HepG2 (cell line): ENCODE data around the gene SRSF11. TPM values are rescaled to one million over a fixed set of nuclear protein-coding genes. Genes with fewer than 3 reads are reported as not detected.

Experiments
- ATAC-seq: fragments of 200-7000 bp; cut with Tn5 transposase; 3 replicates; pipeline ENCODE4 v1.9.1; 2020; ENCODE audit warnings: mild to moderate bottlenecking, moderate library complexity
- Bru-seq: library from RNA; stranded (reverse); fragments of 400-500 nt; gene quantifications from one replicate; lab custom pipeline; 2021; lab: Mats Ljungman, UMichigan
- BruChase-seq, 2 experiments: library from RNA; stranded (reverse); fragments of 400-500 nt; gene quantifications; one replicate each; lab custom pipeline; 2021; lab: Mats Ljungman, UMichigan
- BruUV-seq: library from RNA; stranded (reverse); fragments of 400-500 nt; replicated peaks from 2 replicates; lab custom pipeline; 2021; lab: Mats Ljungman, UMichigan
- CTCF ChIA-PET: fragments of 300-600 bp; formaldehyde crosslinking; extraction: SDS; loops from one replicate; lab custom pipeline; 2021; ENCODE audit warnings: low total read pairs, inconsistent platforms, low intra/inter-chr PET ratio; lab: Yijun Ruan, JAX
- POLR2A ChIA-PET: fragments of 350-600 bp; sonication (Branson Sonifier 250); formaldehyde crosslinking; loops from one replicate; lab custom pipeline; 2020; ENCODE audit warnings: antibody characterized with exemption, inconsistent platforms; lab: Yijun Ruan, JAX
- DNase-seq: peaks from one replicate; pipeline ENCODE4 v3.0.0-alpha.2; 2015; ENCODE audit warnings: low spot score
- FAIRE-seq: peaks from 3 replicates; lab custom pipeline; 2011; peaks lifted over from hg19 to GRCh38; lab: Jason Lieb, UNC
- H2AFZ ChIP-seq: one replicate; pipeline ENCODE4 v1.6.1; 2011; ENCODE audit warnings: low read length, inconsistent platforms
- H3K27ac ChIP-seq: fragments of 300-600 bp; 3 replicates; pipeline ENCODE4 v1.8.0; 2011; ENCODE audit warnings: mixed run types, mild to moderate bottlenecking, mixed read lengths, low read length, inconsistent platforms; ENCODE audit not compliant: insufficient read depth; ENCODE audit errors: extremely low read length
- H3K27me3 ChIP-seq, 2 experiments: fragments of 200-600 bp in 1 of 2; 2 replicates in 1 of 2; 3 replicates in 1 of 2; pipeline versions ENCODE4 v1.6.0 to v1.8.0; 2011; ENCODE audit warnings: low read length in 2 of 2, mild to moderate bottlenecking in 2 of 2, moderate library complexity in 2 of 2, inconsistent platforms in 1 of 2; ENCODE audit not compliant: insufficient read depth in 2 of 2, control insufficient read depth in 1 of 2
- H3K36me3 ChIP-seq, 2 experiments: fragments of 200-600 bp in 1 of 2; replicated peaks in 1 of 2; 2 replicates in 1 of 2; 3 replicates in 1 of 2; pipeline versions ENCODE4 v1.5.1 to v1.8.0; 2011; ENCODE audit warnings: low read length in 2 of 2, inconsistent platforms in 1 of 2; ENCODE audit not compliant: insufficient read depth in 2 of 2, control insufficient read depth in 1 of 2
- H3K4me1 ChIP-seq: 2 replicates; pipeline ENCODE4 v1.5.1; 2012; ENCODE audit warnings: low read length, inconsistent platforms; ENCODE audit not compliant: insufficient read depth
- H3K4me2 ChIP-seq: 2 replicates; pipeline ENCODE4 v1.6.0; 2011; ENCODE audit warnings: low read depth, low read length, inconsistent platforms
- H3K4me3 ChIP-seq, 3 experiments: fragments of 200-600 bp in 1 of 3; sonication (generic), shearing (Covaris generic) in 1 of 3; replicated peaks in 1 of 3; 2 replicates each; pipeline ENCODE4 v1.5.1; 2011 to 2016; ENCODE audit warnings: low read length in 3 of 3, inconsistent platforms in 2 of 3, low read depth in 2 of 3, mild to moderate bottlenecking in 2 of 3, control low read depth in 1 of 3, mixed read lengths in 1 of 3; ENCODE audit not compliant: insufficient read depth in 1 of 3
- H3K79me2 ChIP-seq: one replicate; pipeline ENCODE4 v1.6.1; 2011; ENCODE audit warnings: low read length, inconsistent platforms; ENCODE audit not compliant: insufficient read depth
- H3K9ac ChIP-seq: 2 replicates; pipeline ENCODE4 v1.6.0; 2011; ENCODE audit warnings: mild to moderate bottlenecking, low read depth, low read length, inconsistent platforms; ENCODE audit not compliant: insufficient read depth
- H3K9me3 ChIP-seq: 2 replicates; pipeline ENCODE4 v1.5.1; 2012; ENCODE audit warnings: mild to moderate bottlenecking, low read length
- H4K20me1 ChIP-seq: 2 replicates; pipeline ENCODE4 v1.6.0; 2011; ENCODE audit warnings: inconsistent platforms, mild to moderate bottlenecking, low read length, moderate library complexity; ENCODE audit not compliant: insufficient read depth
- BHLHE40 ChIP-seq: IDR thresholded peaks from 2 replicates; pipeline ENCODE4 v1.6.1; 2011; ENCODE audit warnings: low read length, improper control_type of control experiment
- HOXA3 ChIP-seq: sonication (generic); formaldehyde crosslinking; IDR thresholded peaks from 2 replicates; pipeline ENCODE4 v1.5.0; 2020; ENCODE audit warnings: missing genetic modification reagents
- SMC3 ChIP-seq: IDR thresholded peaks from 2 replicates; pipeline ENCODE4 v1.6.1; 2011; ENCODE audit warnings: low read length, improper control_type of control experiment
- TCF12 ChIP-seq, 2 experiments: fragments of 450-650 bp in 1 of 2; sonication (generic) in 1 of 2; formaldehyde crosslinking in 1 of 2; IDR thresholded peaks; 2 replicates each; pipeline versions ENCODE4 v1.6.1 to v1.8.0; 2017 to 2022; ENCODE audit warnings: antibody characterized with exemption in 1 of 2, mild to moderate bottlenecking in 1 of 2, missing genetic modification reagents in 1 of 2, moderate library complexity in 1 of 2
- ZNF180 ChIP-seq: sonication (generic); formaldehyde crosslinking; IDR thresholded peaks from 2 replicates; pipeline ENCODE4 v1.4.0; 2020; ENCODE audit warnings: low read depth, missing genetic modification reagents, borderline replicate concordance
- ZNF557 ChIP-seq: sonication (generic); formaldehyde crosslinking; IDR thresholded peaks from 2 replicates; pipeline ENCODE4 v1.4.0; 2020; ENCODE audit warnings: missing genetic modification reagents
- ZSCAN22 ChIP-seq: sonication (generic); formaldehyde crosslinking; IDR thresholded peaks from 2 replicates; pipeline ENCODE4 v1.4.0; 2020; ENCODE audit warnings: mild to moderate bottlenecking, missing genetic modification reagents
- WGBS: methylation state at CpG from one replicate; pipeline ENCODE4 v1.1.6; 2017; ENCODE audit warnings: low lambda C conversion rate; 5-methylcytosine and 5-hydroxymethylcytosine counted together
- in situ Hi-C: cut with HindIII; loops from 2 replicates; pipeline ENCODE4 v1.10.0; 2017; ENCODE audit warnings: low pct_unique_long_range_greater_than_20kb; ENCODE audit not compliant: extremely low pct_ligation_motif_present
- intact Hi-C: fragments of 100-400 bp; cut with micrococcal nuclease; formaldehyde crosslinking; loops from one replicate; pipeline ENCODE4 v1.10.0; 2022; ENCODE audit not compliant: unreplicated experiment
- long read RNA-seq, 2 experiments: library from RNA in 1 of 2; library from polyadenylated mRNA in 1 of 2; stranded (forward) in 1 of 2; unstranded in 1 of 2; transcript quantifications; one replicate each; pipeline ENCODE4 v2.0.0, GENCODE V29; 2019 to 2022
- polyA minus RNA-seq, 3 experiments: library from RNA; depleted of rRNA, polyadenylated mRNA; stranded (reverse); fragments of >200 nt; gene quantifications; 2 replicates each; pipeline ENCODE4 v1.2.3, GENCODE V29; 2011; ENCODE audit warnings: low replicate concordance in 1 of 3
- polyA plus RNA-seq, 8 experiments: library from polyadenylated mRNA; depleted of rRNA in 3 of 8; stranded (reverse) in 7 of 8; unstranded in 1 of 8; fragments of >200 nt; fragmentation: Illumina TruSeq in 4 of 8; extraction: Trizol in 4 of 8; gene quantifications; 2 replicates each; pipeline versions ENCODE4 v1.2.1 to v1.2.3, GENCODE V29; 2011 to 2016; ENCODE audit warnings: low read depth in 4 of 8, missing spikeins in 1 of 8, mixed read lengths in 1 of 8; ENCODE audit not compliant: insufficient read depth in 1 of 8
- total RNA-seq, 5 experiments: library from RNA; depleted of rRNA; stranded (reverse); fragments of >200 nt; fragmentation: Illumina TruSeq; extraction: Trizol; gene quantifications; 2 replicates each; pipeline ENCODE4 v1.2.3, GENCODE V29; 2016; ENCODE audit warnings: low read depth in 1 of 5
- TF ChIP-seq, protein P1 (sequence below): sonication (generic); formaldehyde crosslinking; IDR thresholded peaks from 2 replicates; pipeline ENCODE4 v1.5.1; 2020; ENCODE audit warnings: missing genetic modification reagents, mild to moderate bottlenecking, borderline replicate concordance
- TF ChIP-seq, protein P2 (sequence below): sonication (generic); formaldehyde crosslinking; IDR thresholded peaks from 2 replicates; pipeline ENCODE4 v1.9.0; 2022; ENCODE audit warnings: low read depth, missing genetic modification reagents
- TF ChIP-seq, protein P3 (sequence below): sonication (generic); formaldehyde crosslinking; IDR thresholded peaks from 2 replicates; pipeline ENCODE4 v1.4.0; 2020; ENCODE audit warnings: missing genetic modification reagents

Gene SRSF11
- total RNA-seq (2016; rRNA removed; fragmentation: Illumina TruSeq; extraction: Trizol): 104 and 118 TPM in 2 replicates
- total RNA-seq (2016; cell fraction: cytosol; rRNA removed; fragmentation: Illumina TruSeq; extraction: Trizol; ENCODE audit: low read depth): 16.2 and 19.1 TPM in 2 replicates
- total RNA-seq (2016; cell fraction: insoluble cytoplasmic fraction; rRNA removed; fragmentation: Illumina TruSeq; extraction: Trizol): 95.0 and 121 TPM in 2 replicates
- 28.8 and 33.7 TPM in 2 replicates for total RNA-seq (2016; cell fraction: membrane; rRNA removed; fragmentation: Illumina TruSeq; extraction: Trizol)
- total RNA-seq (2016; cell fraction: nucleus; rRNA removed; fragmentation: Illumina TruSeq; extraction: Trizol): 297 and 316 TPM in 2 replicates
- 330 and 381 TPM in 2 replicates for polyA plus RNA-seq (2011; rRNA removed)
- 89.8 and 90.5 TPM in 2 replicates for polyA plus RNA-seq (2011; cell fraction: cytosol; rRNA removed)
- polyA plus RNA-seq (2011; cell fraction: nucleus; rRNA removed): 956 and 974 TPM in 2 replicates
- 143 and 191 TPM in 2 replicates for polyA plus RNA-seq (2012)
- 7.5 and 9.6 TPM in 2 replicates for polyA plus RNA-seq (2016; cell fraction: cytosol; fragmentation: Illumina TruSeq; extraction: Trizol; ENCODE audit: low read depth)
- polyA plus RNA-seq (2016; cell fraction: insoluble cytoplasmic fraction; fragmentation: Illumina TruSeq; extraction: Trizol; ENCODE audit: low read depth): 116 and 122 TPM in 2 replicates
- polyA plus RNA-seq (2016; cell fraction: membrane; fragmentation: Illumina TruSeq; extraction: Trizol; ENCODE audit: low read depth): 14.3 and 17.1 TPM in 2 replicates
- polyA plus RNA-seq (2016; cell fraction: nucleus; fragmentation: Illumina TruSeq; extraction: Trizol; ENCODE audit: insufficient read depth, low read depth): 818 and 829 TPM in 2 replicates
- polyA minus RNA-seq (2011; rRNA and poly(A)+ RNA removed; ENCODE audit: low replicate concordance): 353 and 396 TPM in 2 replicates
- 60.7 and 64.4 TPM in 2 replicates for polyA minus RNA-seq (2011; cell fraction: cytosol; rRNA and poly(A)+ RNA removed)
- polyA minus RNA-seq (2011; cell fraction: nucleus; rRNA and poly(A)+ RNA removed): 711 and 766 TPM in 2 replicates
- percentile 97 among the genes with signal in this experiment for Bru-seq, nascent RNA
- percentile 96 among the genes with signal in this experiment for BruChase-seq, experiment 1, labeled RNA remaining after a 6-hour chase
- percentile 97 among the genes with signal in this experiment for BruChase-seq, experiment 2, labeled RNA remaining after a 2-hour chase
- long read RNA-seq, experiment 1, transcript SRSF11-203 (13 exons, 2,385 nt): major isoform, 5 of 123 reads
- long read RNA-seq, experiment 1, partial matches to known transcripts: 99 of 123 reads
- long read RNA-seq, experiment 1, other reads (novel, unspliced or antisense): 15 of 123 reads
- long read RNA-seq, experiment 2, partial matches to known transcripts: 11 of 65 reads
- long read RNA-seq, experiment 2, other reads (novel, unspliced or antisense): 47 of 65 reads

DNA sequence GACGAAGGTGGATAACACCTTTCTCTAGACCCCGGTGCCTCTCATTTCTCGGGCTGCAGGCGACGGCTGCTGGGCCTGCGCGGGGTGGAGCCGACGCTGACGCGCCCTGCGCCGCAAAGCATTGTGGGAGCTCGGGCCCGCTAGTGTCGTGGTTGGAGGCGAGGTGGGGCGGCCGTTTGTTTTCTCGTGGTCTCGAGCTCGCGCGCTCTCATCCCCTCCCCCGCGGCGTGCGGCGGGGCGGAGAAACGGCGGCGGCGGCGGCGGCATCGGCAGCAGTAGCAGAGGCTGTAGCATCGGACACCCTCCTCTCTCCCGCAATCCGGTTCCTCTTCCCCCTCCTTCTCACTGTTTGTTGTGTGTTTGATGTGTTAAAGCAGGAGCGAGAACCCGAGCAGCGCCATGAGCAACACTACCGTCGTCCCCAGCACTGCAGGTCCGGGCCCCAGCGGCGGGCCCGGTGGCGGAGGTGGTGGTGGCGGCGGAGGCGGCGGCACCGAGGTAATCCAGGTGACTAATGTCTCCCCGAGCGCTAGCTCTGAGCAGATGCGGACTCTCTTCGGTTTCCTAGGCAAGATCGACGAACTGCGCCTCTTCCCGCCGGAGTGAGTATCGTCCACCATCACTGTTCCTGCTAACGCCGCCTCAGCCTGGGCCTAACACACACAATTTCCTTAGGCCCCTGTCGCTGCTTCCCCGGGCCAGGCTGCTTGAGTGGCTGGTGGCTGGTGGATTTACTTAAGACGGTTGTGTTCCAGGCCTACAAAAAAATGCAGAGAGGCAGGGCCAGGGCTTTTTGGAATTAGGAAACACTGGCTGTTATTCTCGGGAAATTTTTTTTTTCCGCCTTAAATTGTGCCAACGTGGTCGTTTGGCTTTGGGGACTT is at the start of gene SRSF11:
Gene SRSF11 (plus strand): TSS at position 143 of the 884 bp plus-strand sequence. CDS start 257 bp downstream, at position 400.
- under 1% methylated on average over 49 of the region's 74 CpGs for WGBS
- Histone ChIP-seq H3K27me3 (no peaks in the 10 kb centered on the region; a peak in 1 of 5 replicates), H3K27ac (peak within 1 kb of the TSS; percentile 97), H4K20me1 (peaks cover 27% of the 10 kb centered on the region), H2AFZ (no peak within 1 kb of the TSS), H3K9me3 (no peaks in the 10 kb centered on the region), H3K4me3 (peak within 1 kb of the TSS; percentile 82 to 97 (median 91)), H3K9ac (peak within 1 kb of the TSS; percentile 96), H3K79me2 (peaks cover 93% of the 10 kb centered on the region), H3K4me2 (peak within 1 kb of the TSS; percentile 87), H3K4me1 (peaks cover 37% of the 10 kb centered on the region), H3K36me3 (peaks cover 1 to 20% of the 10 kb centered on the region in 2 experiments; a peak in 3 of 5 replicates)
- intact Hi-C loops (loop anchor here (1.0 to 5.0 kb wide), 3 partner anchors 16 to 191 kb away; partner anchors contain the start of genes CTH and LRRC40), in situ Hi-C loops (no loop called here)
- DNase-seq: peak; percentile 85
- POLR2A ChIA-PET: interaction anchor here (1.0 to 2.5 kb wide), 8 partner anchors 11 to 190 kb away, joined by 4 to 41 read pairs (median 8); partner anchors contain the start of genes ANKRD13C, CTH and LRRC40
- CTCF ChIA-PET: no interaction called here
- TSS peak; percentile 43 for BruUV-seq
- FAIRE-seq: no peak
- peak; percentile 97 for ATAC-seq
- TF ChIP-seq, protein P1, sequence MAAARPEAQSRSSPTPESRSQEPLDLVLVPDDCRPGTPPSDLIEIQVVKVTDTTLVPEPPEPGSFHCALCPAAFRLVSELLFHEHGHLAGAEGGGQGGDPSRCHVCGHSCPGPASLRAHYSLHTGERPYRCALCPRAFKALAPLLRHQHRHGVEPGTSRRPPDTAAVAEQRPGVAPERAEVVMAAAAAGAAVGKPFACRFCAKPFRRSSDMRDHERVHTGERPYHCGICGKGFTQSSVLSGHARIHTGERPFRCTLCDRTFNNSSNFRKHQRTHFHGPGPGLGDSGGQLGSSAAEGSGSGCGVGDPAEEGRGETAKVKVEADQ: peak; percentile 34; the same call in 1 of the 2 replicates
- TF ChIP-seq TCF12 (IDR thresholded peaks at IDR 0.05) (no peak), TCF12 (CRISPR knock-in tag; IDR thresholded peaks at IDR 0.05) (peak; percentile 48; the same call in 1 of the 2 replicates), ZNF180 (CRISPR knock-in tag) (no peak), ZNF557 (CRISPR knock-in tag) (0 out of 2 replicates have a peak, but pooled peaks have one; percentile 42), BHLHE40 (peak; percentile 46; the same call in 1 of the 2 replicates), SMC3 (no peak), HOXA3 (CRISPR knock-in tag) (peak; percentile 80; the same call in 1 of the 2 replicates), ZSCAN22 (CRISPR knock-in tag) (no peak; the same call in 1 of the 2 replicates)
- TF ChIP-seq, protein P2, sequence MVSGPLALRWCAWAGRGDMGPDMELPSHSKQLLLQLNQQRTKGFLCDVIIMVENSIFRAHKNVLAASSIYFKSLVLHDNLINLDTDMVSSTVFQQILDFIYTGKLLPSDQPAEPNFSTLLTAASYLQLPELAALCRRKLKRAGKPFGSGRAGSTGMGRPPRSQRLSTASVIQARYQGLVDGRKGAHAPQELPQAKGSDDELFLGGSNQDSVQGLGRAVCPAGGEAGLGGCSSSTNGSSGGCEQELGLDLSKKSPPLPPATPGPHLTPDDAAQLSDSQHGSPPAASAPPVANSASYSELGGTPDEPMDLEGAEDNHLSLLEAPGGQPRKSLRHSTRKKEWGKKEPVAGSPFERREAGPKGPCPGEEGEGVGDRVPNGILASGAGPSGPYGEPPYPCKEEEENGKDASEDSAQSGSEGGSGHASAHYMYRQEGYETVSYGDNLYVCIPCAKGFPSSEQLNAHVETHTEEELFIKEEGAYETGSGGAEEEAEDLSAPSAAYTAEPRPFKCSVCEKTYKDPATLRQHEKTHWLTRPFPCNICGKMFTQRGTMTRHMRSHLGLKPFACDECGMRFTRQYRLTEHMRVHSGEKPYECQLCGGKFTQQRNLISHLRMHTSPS (CRISPR knock-in tag): 0 out of 2 replicates have a peak, but pooled peaks have one; percentile 36
- TF ChIP-seq, protein P3, sequence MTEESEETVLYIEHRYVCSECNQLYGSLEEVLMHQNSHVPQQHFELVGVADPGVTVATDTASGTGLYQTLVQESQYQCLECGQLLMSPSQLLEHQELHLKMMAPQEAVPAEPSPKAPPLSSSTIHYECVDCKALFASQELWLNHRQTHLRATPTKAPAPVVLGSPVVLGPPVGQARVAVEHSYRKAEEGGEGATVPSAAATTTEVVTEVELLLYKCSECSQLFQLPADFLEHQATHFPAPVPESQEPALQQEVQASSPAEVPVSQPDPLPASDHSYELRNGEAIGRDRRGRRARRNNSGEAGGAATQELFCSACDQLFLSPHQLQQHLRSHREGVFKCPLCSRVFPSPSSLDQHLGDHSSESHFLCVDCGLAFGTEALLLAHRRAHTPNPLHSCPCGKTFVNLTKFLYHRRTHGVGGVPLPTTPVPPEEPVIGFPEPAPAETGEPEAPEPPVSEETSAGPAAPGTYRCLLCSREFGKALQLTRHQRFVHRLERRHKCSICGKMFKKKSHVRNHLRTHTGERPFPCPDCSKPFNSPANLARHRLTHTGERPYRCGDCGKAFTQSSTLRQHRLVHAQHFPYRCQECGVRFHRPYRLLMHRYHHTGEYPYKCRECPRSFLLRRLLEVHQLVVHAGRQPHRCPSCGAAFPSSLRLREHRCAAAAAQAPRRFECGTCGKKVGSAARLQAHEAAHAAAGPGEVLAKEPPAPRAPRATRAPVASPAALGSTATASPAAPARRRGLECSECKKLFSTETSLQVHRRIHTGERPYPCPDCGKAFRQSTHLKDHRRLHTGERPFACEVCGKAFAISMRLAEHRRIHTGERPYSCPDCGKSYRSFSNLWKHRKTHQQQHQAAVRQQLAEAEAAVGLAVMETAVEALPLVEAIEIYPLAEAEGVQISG: peak; percentile 82
